HEK293 (cell line): ENCODE data around the gene ZSCAN31.
A peak's percentile ranks its signal among the peaks of the same experiment; 100 is the strongest.

ENCODE experiments used
- CTCF ChIA-PET: fragments of 350-600 bp; formaldehyde crosslinking; extraction: SDS; loops from one replicate; lab custom pipeline; 2021; ENCODE audit warnings: antibody characterized with exemption; lab: Yijun Ruan, JAX
- POLR2A ChIA-PET: fragments of 300-600 bp; formaldehyde crosslinking; extraction: SDS; loops from one replicate; lab custom pipeline; 2020; ENCODE audit warnings: antibody characterized with exemption, inconsistent platforms; lab: Yijun Ruan, JAX
- H3K27ac ChIP-seq: fragments of 200-500 bp; sonication (Bioruptor generic); 2 replicates; pipeline ENCODE4 v1.5.1; 2014; ENCODE audit warnings: low read depth, low read length, control low read depth, inconsistent platforms; ENCODE audit errors: extremely low read depth
- H3K36me3 ChIP-seq, 2 experiments: fragments of 200-500 bp in 1 of 2; sonication (Bioruptor generic) in 1 of 2; 1 replicate in 1 of 2; 2 replicates in 1 of 2; pipeline ENCODE4 v1.5.1; 2014 to 2017; ENCODE audit warnings: inconsistent platforms in 2 of 2, low read length in 2 of 2; ENCODE audit not compliant: control insufficient read depth in 2 of 2, insufficient read depth in 1 of 2
- H3K4me1 ChIP-seq: fragments of 200-500 bp; sonication (Bioruptor generic); 2 replicates; pipeline ENCODE4 v1.5.1; 2014; ENCODE audit warnings: mild to moderate bottlenecking, low read length, inconsistent platforms; ENCODE audit not compliant: control insufficient read depth, insufficient read depth
- H3K4me3 ChIP-seq: 2 replicates; pipeline ENCODE4 v1.5.1; 2011; ENCODE audit warnings: low read depth, mild to moderate bottlenecking, control low read depth, low read length, moderate library complexity
- H3K9me3 ChIP-seq: fragments of 200-500 bp; sonication (Bioruptor generic); 2 replicates; pipeline ENCODE4 v1.5.1; 2014; ENCODE audit warnings: low read depth, low read length, inconsistent platforms; ENCODE audit not compliant: control insufficient read depth, insufficient read depth
- OSR2 ChIP-seq: fragments of 450-650 bp; formaldehyde crosslinking; IDR thresholded peaks from 2 replicates; pipeline ENCODE4 v1.5.1; 2016; ENCODE audit warnings: missing biosample characterization, missing genetic modification characterization
- OVOL3 ChIP-seq: fragments of 450-650 bp; formaldehyde crosslinking; IDR thresholded peaks from 2 replicates; pipeline ENCODE4 v1.5.1; 2016; ENCODE audit warnings: missing biosample characterization, missing genetic modification characterization
- RBAK ChIP-seq: fragments of 450-650 bp; formaldehyde crosslinking; IDR thresholded peaks from 2 replicates; pipeline ENCODE4 v1.5.1; 2016; ENCODE audit warnings: missing biosample characterization, missing genetic modification characterization
- YY1 ChIP-seq: fragments of 450-650 bp; formaldehyde crosslinking; IDR thresholded peaks from 2 replicates; pipeline ENCODE4 v1.5.1; 2018; ENCODE audit warnings: missing biosample characterization, missing genetic modification characterization
- ZBTB48 ChIP-seq: fragments of 450-650 bp; formaldehyde crosslinking; IDR thresholded peaks from 2 replicates; pipeline ENCODE4 v1.5.1; 2016; ENCODE audit warnings: missing biosample characterization, missing genetic modification characterization
- ZNF121 ChIP-seq: fragments of 450-650 bp; formaldehyde crosslinking; IDR thresholded peaks from 2 replicates; pipeline ENCODE4 v1.5.1; 2016; ENCODE audit warnings: missing biosample characterization, missing genetic modification characterization
- ZNF24 ChIP-seq: fragments of 450-650 bp; formaldehyde crosslinking; IDR thresholded peaks from 2 replicates; pipeline ENCODE4 v1.5.1; 2016; ENCODE audit warnings: missing biosample characterization, missing genetic modification characterization
- ZNF335 ChIP-seq: fragments of 450-650 bp; formaldehyde crosslinking; conservative IDR thresholded peaks from 2 replicates; pipeline ENCODE4 v1.5.1; 2016; ENCODE audit warnings: missing biosample characterization, missing genetic modification characterization
- ZNF660 ChIP-seq: fragments of 450-650 bp; IDR thresholded peaks from 2 replicates; pipeline ENCODE4 v1.5.1; 2018; ENCODE audit warnings: missing biosample characterization, mild to moderate bottlenecking, missing genetic modification characterization
- TF ChIP-seq, protein P1 (sequence below): fragments of 450-650 bp; formaldehyde crosslinking; IDR thresholded peaks from 2 replicates; pipeline ENCODE4 v1.5.1; 2016; ENCODE audit warnings: missing biosample characterization, missing genetic modification characterization
- TF ChIP-seq, protein P2 (sequence below): fragments of 450-650 bp; formaldehyde crosslinking; optimal IDR thresholded peaks from 2 replicates; pipeline ENCODE3; 2016; ENCODE audit warnings: missing biosample characterization, mild to moderate bottlenecking, missing genetic modification characterization
- TF ChIP-seq, protein P3 (sequence below): fragments of 450-650 bp; formaldehyde crosslinking; IDR thresholded peaks from 2 replicates; pipeline ENCODE4 v1.5.1; 2016; ENCODE audit warnings: missing biosample characterization, missing genetic modification characterization
- TF ChIP-seq, protein P4 (sequence below): fragments of 450-650 bp; formaldehyde crosslinking; conservative IDR thresholded peaks from 2 replicates; pipeline ENCODE4 v1.5.1; 2016; ENCODE audit warnings: low read depth, missing biosample characterization, missing genetic modification characterization

The ZSCAN31 gene

GRCh38 chr6:28336284-28337120 is 554 bp upstream of the ZSCAN31 start (continued):
- TF ChIP-seq, protein P1, sequence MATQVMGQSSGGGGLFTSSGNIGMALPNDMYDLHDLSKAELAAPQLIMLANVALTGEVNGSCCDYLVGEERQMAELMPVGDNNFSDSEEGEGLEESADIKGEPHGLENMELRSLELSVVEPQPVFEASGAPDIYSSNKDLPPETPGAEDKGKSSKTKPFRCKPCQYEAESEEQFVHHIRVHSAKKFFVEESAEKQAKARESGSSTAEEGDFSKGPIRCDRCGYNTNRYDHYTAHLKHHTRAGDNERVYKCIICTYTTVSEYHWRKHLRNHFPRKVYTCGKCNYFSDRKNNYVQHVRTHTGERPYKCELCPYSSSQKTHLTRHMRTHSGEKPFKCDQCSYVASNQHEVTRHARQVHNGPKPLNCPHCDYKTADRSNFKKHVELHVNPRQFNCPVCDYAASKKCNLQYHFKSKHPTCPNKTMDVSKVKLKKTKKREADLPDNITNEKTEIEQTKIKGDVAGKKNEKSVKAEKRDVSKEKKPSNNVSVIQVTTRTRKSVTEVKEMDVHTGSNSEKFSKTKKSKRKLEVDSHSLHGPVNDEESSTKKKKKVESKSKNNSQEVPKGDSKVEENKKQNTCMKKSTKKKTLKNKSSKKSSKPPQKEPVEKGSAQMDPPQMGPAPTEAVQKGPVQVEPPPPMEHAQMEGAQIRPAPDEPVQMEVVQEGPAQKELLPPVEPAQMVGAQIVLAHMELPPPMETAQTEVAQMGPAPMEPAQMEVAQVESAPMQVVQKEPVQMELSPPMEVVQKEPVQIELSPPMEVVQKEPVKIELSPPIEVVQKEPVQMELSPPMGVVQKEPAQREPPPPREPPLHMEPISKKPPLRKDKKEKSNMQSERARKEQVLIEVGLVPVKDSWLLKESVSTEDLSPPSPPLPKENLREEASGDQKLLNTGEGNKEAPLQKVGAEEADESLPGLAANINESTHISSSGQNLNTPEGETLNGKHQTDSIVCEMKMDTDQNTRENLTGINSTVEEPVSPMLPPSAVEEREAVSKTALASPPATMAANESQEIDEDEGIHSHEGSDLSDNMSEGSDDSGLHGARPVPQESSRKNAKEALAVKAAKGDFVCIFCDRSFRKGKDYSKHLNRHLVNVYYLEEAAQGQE = no peak
- no peak for TF ChIP-seq ZNF121 (tag by site-specific recombination)
- 0 out of 2 replicates have a peak, but pooled peaks have one; percentile 18 for TF ChIP-seq ZNF24 (tag by site-specific recombination)
- TF ChIP-seq, protein P2, sequence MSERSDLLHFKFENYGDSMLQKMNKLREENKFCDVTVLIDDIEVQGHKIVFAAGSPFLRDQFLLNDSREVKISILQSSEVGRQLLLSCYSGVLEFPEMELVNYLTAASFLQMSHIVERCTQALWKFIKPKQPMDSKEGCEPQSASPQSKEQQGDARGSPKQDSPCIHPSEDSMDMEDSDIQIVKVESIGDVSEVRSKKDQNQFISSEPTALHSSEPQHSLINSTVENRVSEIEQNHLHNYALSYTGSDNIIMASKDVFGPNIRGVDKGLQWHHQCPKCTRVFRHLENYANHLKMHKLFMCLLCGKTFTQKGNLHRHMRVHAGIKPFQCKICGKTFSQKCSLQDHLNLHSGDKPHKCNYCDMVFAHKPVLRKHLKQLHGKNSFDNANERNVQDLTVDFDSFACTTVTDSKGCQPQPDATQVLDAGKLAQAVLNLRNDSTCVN (tag by site-specific recombination) = no peak
- TF ChIP-seq ZBTB48 (tag by site-specific recombination) = no peak; the same call in 1 of the 2 replicates
- TF ChIP-seq, protein P3, sequence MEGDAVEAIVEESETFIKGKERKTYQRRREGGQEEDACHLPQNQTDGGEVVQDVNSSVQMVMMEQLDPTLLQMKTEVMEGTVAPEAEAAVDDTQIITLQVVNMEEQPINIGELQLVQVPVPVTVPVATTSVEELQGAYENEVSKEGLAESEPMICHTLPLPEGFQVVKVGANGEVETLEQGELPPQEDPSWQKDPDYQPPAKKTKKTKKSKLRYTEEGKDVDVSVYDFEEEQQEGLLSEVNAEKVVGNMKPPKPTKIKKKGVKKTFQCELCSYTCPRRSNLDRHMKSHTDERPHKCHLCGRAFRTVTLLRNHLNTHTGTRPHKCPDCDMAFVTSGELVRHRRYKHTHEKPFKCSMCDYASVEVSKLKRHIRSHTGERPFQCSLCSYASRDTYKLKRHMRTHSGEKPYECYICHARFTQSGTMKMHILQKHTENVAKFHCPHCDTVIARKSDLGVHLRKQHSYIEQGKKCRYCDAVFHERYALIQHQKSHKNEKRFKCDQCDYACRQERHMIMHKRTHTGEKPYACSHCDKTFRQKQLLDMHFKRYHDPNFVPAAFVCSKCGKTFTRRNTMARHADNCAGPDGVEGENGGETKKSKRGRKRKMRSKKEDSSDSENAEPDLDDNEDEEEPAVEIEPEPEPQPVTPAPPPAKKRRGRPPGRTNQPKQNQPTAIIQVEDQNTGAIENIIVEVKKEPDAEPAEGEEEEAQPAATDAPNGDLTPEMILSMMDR (tag by site-specific recombination) = no peak
- peak; percentile 16; the same call in 1 of the 2 replicates for TF ChIP-seq YY1 (tag by site-specific recombination)

GRCh38 chr6:28335040-28335563 is 846 bp downstream of the ZSCAN31 start:
- no peaks in the 10 kb centered on the region for H3K9me3 ChIP-seq
- ChIA-PET POLR2A (interaction anchor here (0.7 to 4.0 kb wide), 32 partner anchors 10 to 1779 kb away, joined by 3 to 37 read pairs (median 4); partner anchors contain the start of genes PGBD1, ZKSCAN3, ZKSCAN4 and ZKSCAN8), CTCF (interaction anchor here (0.6 to 0.8 kb wide), 2 partner anchors 21 to 53 kb away, joined by 3 to 7 read pairs; partner anchors contain the start of gene PGBD1)
- peaks cover 4% of the 10 kb centered on the region; the same call in 1 of the 2 replicates for H3K4me1 ChIP-seq
- no peaks in the 10 kb centered on the region for H3K36me3 ChIP-seq
- peak overlapping the region; percentile 30 for H3K4me3 ChIP-seq
- TF ChIP-seq, protein P4, sequence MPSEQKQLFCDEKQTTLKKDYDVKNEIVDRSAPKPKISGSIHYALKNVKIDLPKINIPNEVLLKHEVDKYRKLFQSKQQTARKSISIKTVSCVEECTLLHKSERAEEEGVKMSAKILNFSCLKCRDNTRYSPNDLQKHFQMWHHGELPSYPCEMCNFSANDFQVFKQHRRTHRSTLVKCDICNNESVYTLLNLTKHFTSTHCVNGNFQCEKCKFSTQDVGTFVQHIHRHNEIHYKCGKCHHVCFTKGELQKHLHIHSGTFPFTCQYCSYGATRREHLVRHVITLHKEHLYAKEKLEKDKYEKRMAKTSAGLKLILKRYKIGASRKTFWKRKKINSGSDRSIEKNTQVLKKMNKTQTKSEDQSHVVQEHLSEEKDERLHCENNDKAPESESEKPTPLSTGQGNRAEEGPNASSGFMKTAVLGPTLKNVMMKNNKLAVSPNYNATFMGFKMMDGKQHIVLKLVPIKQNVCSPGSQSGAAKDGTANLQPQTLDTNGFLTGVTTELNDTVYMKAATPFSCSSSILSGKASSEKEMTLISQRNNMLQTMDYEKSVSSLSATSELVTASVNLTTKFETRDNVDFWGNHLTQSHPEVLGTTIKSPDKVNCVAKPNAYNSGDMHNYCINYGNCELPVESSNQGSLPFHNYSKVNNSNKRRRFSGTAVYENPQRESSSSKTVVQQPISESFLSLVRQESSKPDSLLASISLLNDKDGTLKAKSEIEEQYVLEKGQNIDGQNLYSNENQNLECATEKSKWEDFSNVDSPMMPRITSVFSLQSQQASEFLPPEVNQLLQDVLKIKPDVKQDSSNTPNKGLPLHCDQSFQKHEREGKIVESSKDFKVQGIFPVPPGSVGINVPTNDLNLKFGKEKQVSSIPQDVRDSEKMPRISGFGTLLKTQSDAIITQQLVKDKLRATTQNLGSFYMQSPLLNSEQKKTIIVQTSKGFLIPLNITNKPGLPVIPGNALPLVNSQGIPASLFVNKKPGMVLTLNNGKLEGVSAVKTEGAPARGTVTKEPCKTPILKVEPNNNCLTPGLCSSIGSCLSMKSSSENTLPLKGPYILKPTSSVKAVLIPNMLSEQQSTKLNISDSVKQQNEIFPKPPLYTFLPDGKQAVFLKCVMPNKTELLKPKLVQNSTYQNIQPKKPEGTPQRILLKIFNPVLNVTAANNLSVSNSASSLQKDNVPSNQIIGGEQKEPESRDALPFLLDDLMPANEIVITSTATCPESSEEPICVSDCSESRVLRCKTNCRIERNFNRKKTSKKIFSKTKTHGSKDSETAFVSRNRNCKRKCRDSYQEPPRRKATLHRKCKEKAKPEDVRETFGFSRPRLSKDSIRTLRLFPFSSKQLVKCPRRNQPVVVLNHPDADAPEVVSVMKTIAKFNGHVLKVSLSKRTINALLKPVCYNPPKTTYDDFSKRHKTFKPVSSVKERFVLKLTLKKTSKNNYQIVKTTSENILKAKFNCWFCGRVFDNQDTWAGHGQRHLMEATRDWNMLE (tag by site-specific recombination) = 0 out of 2 replicates have a peak, but pooled peaks have one; percentile 29
- TF ChIP-seq RBAK (tag by site-specific recombination) (no peak), OVOL3 (no peak), ZNF335 (peak; percentile 98), OSR2 (tag by site-specific recombination) (peak; percentile 71; the same call in 1 of the 2 replicates), ZNF660 (tag by site-specific recombination) (no peak), ZBTB48 (tag by site-specific recombination) (0 out of 2 replicates have a peak, but pooled peaks have one; percentile 18)
- TF ChIP-seq, all 188 proteins: peak for 4
- peak overlapping the region; percentile 88 for H3K27ac ChIP-seq
